A549 (cell line): Measurements from ENCODE around the gene KATNAL1. TPM values are rescaled to one million over a fixed set of nuclear protein-coding genes. Genes with fewer than 3 reads are reported as not detected.

Source experiments
- ATAC-seq, 2 experiments: fragments of 200-7000 bp in 1 of 2; fragments of >200 bp in 1 of 2; cut with Nextera tagmentation in 1 of 2; cut with Tn5 transposase in 1 of 2; 3 replicates each; pipeline versions ENCODE4 v1.8.0 to v1.9.1; 2018 to 2020; ENCODE audit warnings: mild to moderate bottlenecking in 1 of 2, moderate library complexity in 1 of 2
- CTCF ChIA-PET: fragments of 300-600 bp; sonication (Branson Sonifier 250); formaldehyde crosslinking; extraction: SDS; loops from one replicate; lab custom pipeline; 2021; ENCODE audit warnings: antibody characterized with exemption, inconsistent platforms; lab: Yijun Ruan, JAX
- POLR2A ChIA-PET: fragments of 350-600 bp; formaldehyde crosslinking; extraction: SDS; loops from one replicate; lab custom pipeline; 2021; ENCODE audit warnings: antibody characterized with exemption, inconsistent platforms; lab: Yijun Ruan, JAX
- DNase-seq, 2 experiments: peaks; one replicate each; pipeline versions ENCODE4 v3.0.0 to v3.0.0-alpha.2; 2011 to 2016; ENCODE audit warnings: low read depth in 1 of 2, low spot score in 1 of 2
- FAIRE-seq: peaks from 2 replicates; lab custom pipeline; 2011; peaks lifted over from hg19 to GRCh38; lab: Jason Lieb, UNC
- H3K27ac ChIP-seq, 2 experiments: fragments of >200 bp; sonication (Bioruptor Twin); formaldehyde crosslinking; 3 replicates each; pipeline ENCODE4 v1.5.1; 2016 to 2017
- H3K4me1 ChIP-seq: fragments of >200 bp; sonication (Bioruptor Twin); formaldehyde crosslinking; 3 replicates; pipeline ENCODE4 v1.6.1; 2016
- H3K4me2 ChIP-seq: fragments of >200 bp; sonication (Bioruptor Twin); formaldehyde crosslinking; 3 replicates; pipeline ENCODE4 v1.6.1; 2016
- H3K4me3 ChIP-seq: fragments of >200 bp; sonication (Bioruptor Twin); formaldehyde crosslinking; 3 replicates; pipeline ENCODE4 v1.5.1; 2016
- H3K9me3 ChIP-seq: fragments of >200 bp; sonication (Bioruptor Twin); formaldehyde crosslinking; 3 replicates; pipeline ENCODE4 v1.6.1; 2016
- CBX2 ChIP-seq: fragments of 200-600 bp; sonication (generic); IDR thresholded peaks from 2 replicates; pipeline ENCODE4 v1.6.1; 2016; ENCODE audit warnings: low read depth, mild to moderate bottlenecking, borderline replicate concordance
- CBX8 ChIP-seq: fragments of 200-600 bp; sonication (generic); IDR thresholded peaks from 2 replicates; pipeline ENCODE4 v1.6.1; 2016
- CEBPB ChIP-seq, 2 experiments: fragments of >200 bp in 1 of 2; sonication (Bioruptor Twin) in 1 of 2; formaldehyde crosslinking in 1 of 2; IDR thresholded peaks; 2 replicates each; pipeline ENCODE4 v1.6.1; 2012 to 2016
- CTCF ChIP-seq: fragments of >200 bp; sonication (Bioruptor Twin); formaldehyde crosslinking; IDR thresholded peaks from 3 replicates; pipeline ENCODE4 v1.5.1; 2016
- E2F6 ChIP-seq: IDR thresholded peaks from 2 replicates; pipeline ENCODE4 v1.6.1; 2012; ENCODE audit warnings: low read depth, borderline replicate concordance
- FOSB ChIP-seq: fragments of 250-450 bp; sonication (Bioruptor Pico); IDR thresholded peaks from 2 replicates; pipeline ENCODE4 v1.5.0; 2020; ENCODE audit warnings: mild to moderate bottlenecking, moderate library complexity
- FOSL2 ChIP-seq, 2 experiments: fragments of 450-650 bp in 1 of 2; fragments of >200 bp in 1 of 2; sonication (Bioruptor Twin) in 1 of 2; formaldehyde crosslinking; IDR thresholded peaks; 2 replicates each; pipeline versions ENCODE4 v1.5.0 to v1.6.1; 2016 to 2020; ENCODE audit warnings: mild to moderate bottlenecking in 1 of 2, moderate library complexity in 1 of 2
- HDAC2 ChIP-seq: fragments of 200-600 bp; sonication (generic); IDR thresholded peaks from 2 replicates; pipeline ENCODE4 v1.6.1; 2016
- HES2 ChIP-seq: fragments of >200 bp; sonication (Bioruptor Twin); formaldehyde crosslinking; IDR thresholded peaks from 2 replicates; pipeline ENCODE4 v1.6.1; 2016
- HOXB13 ChIP-seq: fragments of 250-450 bp; sonication (Bioruptor Pico); IDR thresholded peaks from 2 replicates; pipeline ENCODE4 v1.5.0; 2020; ENCODE audit warnings: low read depth, mild to moderate bottlenecking, moderate library complexity
- HOXB5 ChIP-seq: fragments of 250-450 bp; sonication (Bioruptor Pico); IDR thresholded peaks from 2 replicates; pipeline ENCODE4 v1.5.0; 2020; ENCODE audit warnings: mild to moderate bottlenecking, moderate library complexity
- KDM1A ChIP-seq: fragments of 200-600 bp; sonication (generic); IDR thresholded peaks from 2 replicates; pipeline ENCODE4 v1.6.1; 2016; ENCODE audit warnings: low read depth, mild to moderate bottlenecking
- NFE2L2 ChIP-seq: fragments of 150-350 bp; conservative IDR thresholded peaks from 2 replicates; pipeline ENCODE4 v1.6.1; 2014; ENCODE audit warnings: low read length
- NPAS2 ChIP-seq: fragments of 250-450 bp; sonication (Bioruptor Pico); IDR thresholded peaks from 2 replicates; pipeline ENCODE4 v1.8.0; 2022; ENCODE audit warnings: mild to moderate bottlenecking, moderate library complexity, borderline replicate concordance
- PBX3 ChIP-seq: IDR thresholded peaks from 2 replicates; pipeline ENCODE4 v1.6.1; 2012
- PHF8 ChIP-seq: fragments of 200-600 bp; sonication (generic); IDR thresholded peaks from 2 replicates; pipeline ENCODE4 v1.6.1; 2016; ENCODE audit warnings: low read depth, mild to moderate bottlenecking, antibody characterized with exemption, moderate library complexity, borderline replicate concordance
- USF2 ChIP-seq: fragments of 450-650 bp; IDR thresholded peaks from 2 replicates; pipeline ENCODE4 v1.6.1; 2014; ENCODE audit warnings: antibody characterized with exemption
- ZSCAN20 ChIP-seq: fragments of 250-450 bp; sonication (Bioruptor Pico); IDR thresholded peaks from 2 replicates; pipeline ENCODE4 v1.8.0; 2022; ENCODE audit warnings: mild to moderate bottlenecking, moderate library complexity
- WGBS: methylation state at CpG from one replicate; pipeline ENCODE4 v1.1.6; 2017; ENCODE audit errors: missing lambda C conversion rate; 5-methylcytosine and 5-hydroxymethylcytosine counted together
- polyA plus RNA-seq, 4 experiments: library from polyadenylated mRNA; depleted of rRNA in 3 of 4; stranded (reverse); fragments of >200 nt; fragmentation: RNase III in 1 of 4; extraction: RNeasy Plus Mini Kit Qiagen cat#74134 plus additional on column Dnase treatment in 1 of 4; gene quantifications; 2 replicates in 3 of 4; 3 replicates in 1 of 4; pipeline ENCODE4 v1.2.3, GENCODE V29; 2011 to 2017

The KATNAL1 gene
- polyA plus RNA-seq, 2 of the 4 experiments (the other 2 are of a cell fraction), result 7.9 to 10.5 TPM

GRCh38 chr13:30212256-30212655, 95.1 kb downstream of the KATNAL1 start:
- no peak for FAIRE-seq
- no peak overlapping the region for H3K4me3 ChIP-seq

GRCh38 chr13:30211745-30212144, 95.6 kb downstream of the KATNAL1 start:
- 87% methylated on average over 3 of the region's 3 CpGs for WGBS
- H3K27ac ChIP-seq, result no peak overlapping the region
- H3K9me3 ChIP-seq, result no peaks in the 10 kb centered on the region
- no peak for TF ChIP-seq FOSL2 (IDR thresholded peaks at IDR 0.05)
- no peak for TF ChIP-seq FOSL2 (CRISPR knock-in tag; IDR thresholded peaks at IDR 0.05)
- no peak for TF ChIP-seq FOSB (CRISPR knock-in tag)
- no peak for TF ChIP-seq NFE2L2
- TF ChIP-seq, all 56 proteins: peak for 0
- FAIRE-seq (no peak), DNase-seq (no peak), ATAC-seq (no peak)
- Histone ChIP-seq H3K4me3 (no peak overlapping the region), H3K4me1 (no peaks in the 10 kb centered on the region), H3K4me2 (no peak overlapping the region)
- POLR2A ChIA-PET, result no interaction called here
- CTCF ChIA-PET, result interaction anchor here (0.6 kb wide), 1 partner anchor 112 kb away, joined by 5 read pairs; no protein-coding TSS in a partner anchor

More at GRCh38 chr13:30212256-30212655, 95.1 kb downstream of the KATNAL1 start:
- no peak for TF ChIP-seq USF2
- TF ChIP-seq HOXB13 (CRISPR knock-in tag), result no peak
- TF ChIP-seq KDM1A, result no peak
- no peak for TF ChIP-seq HOXB5
- TF ChIP-seq CTCF, result no peak
- no peak for TF ChIP-seq HDAC2
- TF ChIP-seq E2F6, result no peak
- TF ChIP-seq PHF8, result no peak
- TF ChIP-seq HES2, result no peak
- TF ChIP-seq CBX2, result no peak
- no peak for TF ChIP-seq PBX3
- TF ChIP-seq CBX8, result no peak
- TF ChIP-seq ZSCAN20, result no peak
- no peak for TF ChIP-seq CEBPB (IDR thresholded peaks at IDR 0.05)
- 97% methylated on average over 7 of the region's 7 CpGs for WGBS
- no peak overlapping the region for H3K27ac ChIP-seq
- ATAC-seq (no peak), DNase-seq (no peak)
- ChIA-PET CTCF (interaction anchor here (0.6 kb wide), 2 partner anchors 112 to 630 kb away, joined by 4 to 5 read pairs; no protein-coding TSS in a partner anchor), POLR2A (no interaction called here)
- H3K9me3 ChIP-seq, result no peaks in the 10 kb centered on the region
- H3K4me2 ChIP-seq, result no peak overlapping the region
- no peaks in the 10 kb centered on the region for H3K4me1 ChIP-seq

GRCh38 chr13:30204564-30204963, 102.8 kb downstream of the KATNAL1 start:
- ChIA-PET CTCF (interaction anchor here (1.7 kb wide), 1 partner anchor 10 kb away, joined by 5 read pairs; no protein-coding TSS in a partner anchor), POLR2A (no interaction called here)
- 79% methylated on average over 3 of the region's 3 CpGs for WGBS
- Histone ChIP-seq H3K9me3 (no peaks in the 10 kb centered on the region), H3K4me2 (no peak overlapping the region), H3K4me3 (no peak overlapping the region), H3K4me1 (no peaks in the 10 kb centered on the region), H3K27ac (no peak overlapping the region)
- DNase-seq, result no peak
- no peak for ATAC-seq
- no peak for FAIRE-seq
- TF ChIP-seq NPAS2 (CRISPR knock-in tag), result no peak
